OCI-LY3 (cell line): ENCODE results near the gene NKX6-1.

Experiments used
- H2AFZ ChIP-seq: fragments of 200-600, 300-600 bp; shearing (Covaris generic); 2 replicates; pipeline ENCODE4 v1.6.0; 2014; ENCODE audit warnings: antibody characterized with exemption, low read depth, low read length
- H3K27ac ChIP-seq: fragments of 200-600, 300-600 bp; sonication (generic); 2 replicates; pipeline ENCODE4 v1.5.1; 2014; ENCODE audit warnings: mild to moderate bottlenecking, low read length, moderate library complexity, mixed read lengths
- H3K27me3 ChIP-seq: fragments of 200-600, 300-600 bp; sonication (generic); 2 replicates; pipeline ENCODE4 v1.6.1; 2014; ENCODE audit warnings: low read depth, low read length, mixed read lengths
- H3K36me3 ChIP-seq: fragments of 200-600, 300-600 bp; sonication (generic); replicated peaks from 2 replicates; pipeline ENCODE3; 2014; ENCODE audit warnings: low read depth, low read length, mixed read lengths
- H3K4me1 ChIP-seq: fragments of 300-600, 200-600 bp; sonication (generic); 2 replicates; pipeline ENCODE4 v1.6.1; 2014; ENCODE audit warnings: low read length, mixed read lengths
- H3K4me2 ChIP-seq: fragments of 200-600, 300-600 bp; sonication (generic); 2 replicates; pipeline ENCODE4 v1.6.1; 2014; ENCODE audit warnings: low read length, mixed read lengths
- H3K4me3 ChIP-seq: fragments of 300-600, 200-600 bp; sonication (generic); 2 replicates; pipeline ENCODE4 v1.5.1; 2014; ENCODE audit warnings: antibody characterized with exemption, mild to moderate bottlenecking, low read length, moderate library complexity
- H3K79me2 ChIP-seq: fragments of 300-600, 200-600 bp; shearing (Covaris generic); 2 replicates; pipeline ENCODE4 v1.6.1; 2014; ENCODE audit warnings: mild to moderate bottlenecking, low read length, mixed read lengths
- H3K9ac ChIP-seq: fragments of 300-600, 200-600 bp; shearing (Covaris generic); 2 replicates; pipeline ENCODE4 v1.6.0; 2014; ENCODE audit warnings: mild to moderate bottlenecking, low read length, moderate library complexity
- H3K9me3 ChIP-seq: fragments of 200-600, 300-600 bp; shearing (Covaris generic); 2 replicates; pipeline ENCODE4 v1.6.1; 2014; ENCODE audit warnings: low read length, mixed read lengths; ENCODE audit not compliant: insufficient read depth
- H4K20me1 ChIP-seq: fragments of 200-600, 300-600 bp; sonication (generic); 2 replicates; pipeline ENCODE4 v1.6.1; 2016; ENCODE audit warnings: low read length, mixed read lengths; ENCODE audit not compliant: insufficient read depth
- EZH2phosphoT487 ChIP-seq: fragments of 200-600 bp; shearing (Covaris generic); IDR thresholded peaks from 2 replicates; pipeline ENCODE4 v1.6.1; 2018; ENCODE audit warnings: antibody characterized with exemption, mixed run types, low read depth
- TF ChIP-seq, protein P1 (sequence below): fragments of 200-600, 300-600 bp; sonication (generic); IDR thresholded peaks from 2 replicates; pipeline ENCODE4 v1.5.1; 2014; ENCODE audit warnings: antibody characterized with exemption, low read length, low read depth

The NKX6-1 gene

DNA sequence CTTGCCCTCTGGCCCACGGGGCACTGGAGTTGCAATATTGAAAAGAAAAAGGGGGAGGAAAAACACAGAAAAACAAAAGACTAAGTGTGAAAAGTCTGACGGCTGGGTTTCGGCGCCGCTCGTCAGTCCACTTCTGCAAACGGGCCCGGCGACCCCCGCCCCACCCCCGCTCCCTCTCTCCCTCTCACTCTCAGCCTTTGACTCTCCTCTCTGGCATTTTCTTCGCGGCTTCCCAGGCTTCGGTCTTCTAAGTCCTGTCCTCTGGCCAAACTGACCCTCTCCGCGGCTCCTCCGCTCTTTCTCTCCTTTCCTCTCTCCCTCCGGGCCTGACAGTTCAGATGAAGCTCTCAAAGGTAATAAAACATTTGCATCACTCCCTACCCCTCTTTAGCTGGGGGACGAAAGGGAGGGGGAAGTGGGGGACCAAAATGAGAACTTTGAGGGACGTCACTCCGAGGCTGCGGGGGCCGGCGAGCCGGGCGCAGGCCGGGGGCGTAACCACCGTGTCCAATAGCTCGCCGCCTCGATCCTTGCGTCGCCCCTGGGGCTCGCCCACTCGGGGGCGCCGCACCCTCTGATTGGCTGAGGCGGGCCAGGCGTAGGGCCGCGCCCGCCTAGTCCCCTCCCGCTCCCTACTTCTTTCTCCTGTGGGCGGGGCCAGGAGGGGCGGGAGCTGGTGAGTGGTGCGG is at the start of gene NKX6-1:
Gene NKX6-1, minus strand, starts transcription at position 358 of the 689 bp plus-strand sequence. CDS start 1,064 bp downstream, outside the sequence.
- H3K4me2 ChIP-seq, result no peak within 1 kb of the TSS
- H3K79me2 ChIP-seq, result no peaks in the 10 kb centered on the region
- H2AFZ ChIP-seq, result no peak within 1 kb of the TSS
- no peak within 1 kb of the TSS for H3K27ac ChIP-seq
- H3K9me3 ChIP-seq, result no peaks in the 10 kb centered on the region
- TF ChIP-seq, protein P1, sequence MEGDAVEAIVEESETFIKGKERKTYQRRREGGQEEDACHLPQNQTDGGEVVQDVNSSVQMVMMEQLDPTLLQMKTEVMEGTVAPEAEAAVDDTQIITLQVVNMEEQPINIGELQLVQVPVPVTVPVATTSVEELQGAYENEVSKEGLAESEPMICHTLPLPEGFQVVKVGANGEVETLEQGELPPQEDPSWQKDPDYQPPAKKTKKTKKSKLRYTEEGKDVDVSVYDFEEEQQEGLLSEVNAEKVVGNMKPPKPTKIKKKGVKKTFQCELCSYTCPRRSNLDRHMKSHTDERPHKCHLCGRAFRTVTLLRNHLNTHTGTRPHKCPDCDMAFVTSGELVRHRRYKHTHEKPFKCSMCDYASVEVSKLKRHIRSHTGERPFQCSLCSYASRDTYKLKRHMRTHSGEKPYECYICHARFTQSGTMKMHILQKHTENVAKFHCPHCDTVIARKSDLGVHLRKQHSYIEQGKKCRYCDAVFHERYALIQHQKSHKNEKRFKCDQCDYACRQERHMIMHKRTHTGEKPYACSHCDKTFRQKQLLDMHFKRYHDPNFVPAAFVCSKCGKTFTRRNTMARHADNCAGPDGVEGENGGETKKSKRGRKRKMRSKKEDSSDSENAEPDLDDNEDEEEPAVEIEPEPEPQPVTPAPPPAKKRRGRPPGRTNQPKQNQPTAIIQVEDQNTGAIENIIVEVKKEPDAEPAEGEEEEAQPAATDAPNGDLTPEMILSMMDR, result no peak
- no peak for TF ChIP-seq EZH2phosphoT487
- no peaks in the 10 kb centered on the region for H4K20me1 ChIP-seq
- no peak within 1 kb of the TSS for H3K9ac ChIP-seq
- no peaks in the 10 kb centered on the region; the same call in 1 of the 2 replicates for H3K27me3 ChIP-seq
- no peaks in the 10 kb centered on the region for H3K36me3 ChIP-seq
- H3K4me1 ChIP-seq, result no peaks in the 10 kb centered on the region
- no peak within 1 kb of the TSS for H3K4me3 ChIP-seq

DNA sequence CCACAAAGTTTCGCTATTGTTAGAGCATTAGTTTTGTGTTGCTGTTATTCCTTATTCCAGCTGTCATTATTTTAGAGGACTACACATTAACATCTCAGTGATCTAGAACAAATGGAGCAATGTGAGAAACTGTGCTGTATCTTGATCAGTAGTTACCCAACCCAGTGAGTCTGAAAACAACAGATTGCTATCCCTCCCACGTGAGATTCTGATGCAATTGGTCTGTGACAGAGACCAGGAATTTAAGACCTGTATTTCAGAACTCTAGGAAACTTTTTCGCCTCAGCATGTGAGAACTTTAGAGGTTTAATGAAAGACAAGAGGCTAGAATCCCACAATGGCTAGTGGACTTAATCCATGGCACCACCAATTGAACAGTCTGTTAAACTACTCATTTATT is 48.1 kb upstream of the NKX6-1 start:
- no peaks in the 10 kb centered on the region for H3K27me3 ChIP-seq
- no peaks in the 10 kb centered on the region for H3K4me1 ChIP-seq
- H3K9ac ChIP-seq, result no peak overlapping the region
- H3K4me2 ChIP-seq, result no peak overlapping the region
- H3K9me3 ChIP-seq, result no peaks in the 10 kb centered on the region
- TF ChIP-seq, protein P1, result no peak
- TF ChIP-seq EZH2phosphoT487, result no peak
- H3K4me3 ChIP-seq, result no peak overlapping the region
- H3K36me3 ChIP-seq, result no peaks in the 10 kb centered on the region
- H3K27ac ChIP-seq, result no peak overlapping the region
- H3K79me2 ChIP-seq, result no peaks in the 10 kb centered on the region
- H4K20me1 ChIP-seq, result no peaks in the 10 kb centered on the region
- no peak overlapping the region for H2AFZ ChIP-seq

- H3K4me1 ChIP-seq, result no peaks in the 10 kb centered on the region
- H3K36me3 ChIP-seq, result no peaks in the 10 kb centered on the region
- H3K9me3 ChIP-seq, result no peaks in the 10 kb centered on the region
- no peak overlapping the region for H2AFZ ChIP-seq
- no peak overlapping the region for H3K4me2 ChIP-seq
- H4K20me1 ChIP-seq, result no peaks in the 10 kb centered on the region
- no peaks in the 10 kb centered on the region for H3K79me2 ChIP-seq
- H3K27me3 ChIP-seq, result no peaks in the 10 kb centered on the region
- no peak overlapping the region for H3K27ac ChIP-seq
- H3K4me3 ChIP-seq, result no peak overlapping the region
- H3K9ac ChIP-seq, result no peak overlapping the region
- no peak for TF ChIP-seq EZH2phosphoT487
- TF ChIP-seq, protein P1, result no peak
Observed at GRCh38 chr4:84545093-84545492, 46.0 kb upstream of the NKX6-1 start.

DNA sequence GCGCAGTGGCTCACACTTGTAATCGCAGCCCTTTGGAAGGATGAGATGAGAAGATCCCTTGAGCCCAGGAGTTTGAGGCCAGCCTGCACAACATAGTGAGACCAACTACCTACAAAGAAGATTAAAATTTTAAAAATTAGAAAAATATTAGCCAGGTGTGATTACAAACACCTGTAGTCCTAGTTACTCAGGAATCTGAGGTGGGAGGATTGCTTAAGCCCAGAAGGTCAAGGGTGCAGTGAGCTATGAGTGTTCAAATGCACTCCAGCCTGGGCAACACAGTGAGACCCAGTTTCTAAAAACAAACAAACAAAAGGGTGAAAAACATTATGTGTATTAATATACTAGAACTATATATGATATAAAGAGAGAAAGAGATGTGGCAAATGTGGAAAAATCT is 36.8 kb upstream of the NKX6-1 start:
- no peaks in the 10 kb centered on the region for H4K20me1 ChIP-seq
- H3K4me3 ChIP-seq, result no peak overlapping the region
- TF ChIP-seq, protein P1, result no peak
- TF ChIP-seq EZH2phosphoT487, result no peak
- H3K27me3 ChIP-seq, result no peaks in the 10 kb centered on the region
- H2AFZ ChIP-seq, result no peak overlapping the region
- H3K36me3 ChIP-seq, result no peaks in the 10 kb centered on the region
- no peak overlapping the region for H3K9ac ChIP-seq
- H3K4me2 ChIP-seq, result no peak overlapping the region
- H3K79me2 ChIP-seq, result no peaks in the 10 kb centered on the region
- no peaks in the 10 kb centered on the region for H3K9me3 ChIP-seq
- peaks cover under 1% of the 10 kb centered on the region for H3K4me1 ChIP-seq
- H3K27ac ChIP-seq, result no peak overlapping the region
